H9 (cell line): ENCODE data around the gene DPP10. TPM values are rescaled to one million over a fixed set of nuclear protein-coding genes. Genes with fewer than 3 reads are reported as not detected.

ENCODE experiments used
- DNase-seq: peaks from one replicate; pipeline ENCODE4 v3.0.0-alpha.2; 2017
- H2AFZ ChIP-seq: one replicate; pipeline ENCODE4 v1.6.1; 2013; ENCODE audit warnings: mild to moderate bottlenecking, low read length, control low read depth, moderate library complexity
- H2AK5ac ChIP-seq: 2 replicates; pipeline ENCODE4 v1.6.1; 2013; ENCODE audit warnings: low read length, control low read depth, mixed read lengths; ENCODE audit not compliant: insufficient read length
- H2BK120ac ChIP-seq: one replicate; pipeline ENCODE4 v1.6.1; 2013; ENCODE audit warnings: low read depth, mild to moderate bottlenecking, low read length, control low read depth, inconsistent platforms; ENCODE audit not compliant: poor library complexity, severe bottlenecking
- H2BK12ac ChIP-seq: 2 replicates; pipeline ENCODE4 v1.6.1; 2013; ENCODE audit warnings: low read length, control low read depth, mixed read lengths, low read depth; ENCODE audit not compliant: insufficient read length
- H2BK15ac ChIP-seq: 2 replicates; pipeline ENCODE4 v1.6.1; 2013; ENCODE audit warnings: low read depth, low read length, control low read depth
- H2BK20ac ChIP-seq: one replicate; pipeline ENCODE4 v1.6.1; 2013; ENCODE audit warnings: low read depth, mild to moderate bottlenecking, low read length, control low read depth, inconsistent platforms; ENCODE audit not compliant: poor library complexity, severe bottlenecking
- H2BK5ac ChIP-seq: 2 replicates; pipeline ENCODE4 v1.6.1; 2013; ENCODE audit warnings: low read length, control low read depth, mixed read lengths; ENCODE audit not compliant: insufficient read length
- H3K14ac ChIP-seq: 2 replicates; pipeline ENCODE4 v1.6.1; 2013; ENCODE audit warnings: low read length, control low read depth; ENCODE audit not compliant: insufficient read depth
- H3K18ac ChIP-seq: 2 replicates; pipeline ENCODE4 v1.6.1; 2013; ENCODE audit warnings: low read depth, mild to moderate bottlenecking, mixed read lengths, low read length, control low read depth; ENCODE audit not compliant: insufficient read length
- H3K23ac ChIP-seq: 2 replicates; pipeline ENCODE4 v1.6.1; 2013; ENCODE audit warnings: low read length, control low read depth, mixed read lengths, low read depth; ENCODE audit not compliant: insufficient read length
- H3K23me2 ChIP-seq: 2 replicates; pipeline ENCODE4 v1.6.1; 2013; ENCODE audit warnings: low read depth, mild to moderate bottlenecking, mixed read lengths, low read length, control low read depth; ENCODE audit not compliant: insufficient read length, poor library complexity, severe bottlenecking
- H3K27ac ChIP-seq: 2 replicates; pipeline ENCODE4 v1.5.1; 2013; ENCODE audit warnings: low read length, control low read depth, mixed read lengths, low read depth; ENCODE audit not compliant: insufficient read length
- H3K27me3 ChIP-seq: 2 replicates; pipeline ENCODE4 v1.6.1; 2013; ENCODE audit warnings: low read length, control low read depth, inconsistent platforms; ENCODE audit not compliant: insufficient read depth
- H3K4ac ChIP-seq: 2 replicates; pipeline ENCODE4 v1.6.1; 2013; ENCODE audit warnings: low read depth, mild to moderate bottlenecking, control low read depth, inconsistent platforms, low read length, moderate library complexity
- H3K4me1 ChIP-seq: 2 replicates; pipeline ENCODE4 v1.6.1; 2013; ENCODE audit warnings: low read length, control low read depth, inconsistent platforms; ENCODE audit not compliant: insufficient read depth
- H3K4me2 ChIP-seq: 2 replicates; pipeline ENCODE4 v1.6.1; 2013; ENCODE audit warnings: low read length, control low read depth, mixed read lengths; ENCODE audit not compliant: insufficient read length, insufficient read depth
- H3K56ac ChIP-seq: 2 replicates; pipeline ENCODE4 v1.6.1; 2013; ENCODE audit warnings: low read depth, mild to moderate bottlenecking, mixed read lengths, low read length, control low read depth; ENCODE audit not compliant: insufficient read length
- H3K79me1 ChIP-seq: 2 replicates; pipeline ENCODE4 v1.6.1; 2013; ENCODE audit warnings: low read depth, mild to moderate bottlenecking, moderate library complexity, low read length, control low read depth, inconsistent platforms; ENCODE audit not compliant: insufficient read depth, poor library complexity, severe bottlenecking
- H3K79me2 ChIP-seq: 2 replicates; pipeline ENCODE4 v1.6.1; 2013; ENCODE audit warnings: low read length, control low read depth, inconsistent platforms; ENCODE audit not compliant: insufficient read depth
- H3K9ac ChIP-seq: 2 replicates; pipeline ENCODE4 v1.6.1; 2013; ENCODE audit warnings: low read length, control low read depth, mixed read lengths; ENCODE audit not compliant: insufficient read length; ENCODE audit errors: extremely low read depth
- H3K9me3 ChIP-seq: one replicate; pipeline ENCODE4 v1.6.1; 2013; ENCODE audit warnings: low read depth, low read length, inconsistent platforms; ENCODE audit not compliant: control insufficient read depth
- H3T11ph ChIP-seq: one replicate; pipeline ENCODE4 v1.6.1; 2013; ENCODE audit warnings: mild to moderate bottlenecking, low read length, control low read depth, inconsistent platforms
- H4K20me1 ChIP-seq: one replicate; pipeline ENCODE4 v1.6.1; 2013; ENCODE audit not compliant: control insufficient read depth, insufficient read length, insufficient read depth
- H4K5ac ChIP-seq: 2 replicates; pipeline ENCODE4 v1.6.1; 2013; ENCODE audit warnings: low read depth, mild to moderate bottlenecking, mixed read lengths, low read length, control low read depth; ENCODE audit not compliant: insufficient read length
- H4K8ac ChIP-seq: replicated peaks from 2 replicates; pipeline ENCODE4 v1.6.1; 2013; ENCODE audit warnings: low read length, control low read depth, mixed read lengths, low read depth; ENCODE audit not compliant: insufficient read length
- H4K91ac ChIP-seq: 2 replicates; pipeline ENCODE4 v1.6.1; 2013; ENCODE audit warnings: low read depth, mild to moderate bottlenecking, moderate library complexity, mixed read lengths, low read length, control low read depth; ENCODE audit not compliant: insufficient read length
- H3K27ac Mint-ChIP-seq, 3 experiments: 2 replicates in 2 of 3; 3 replicates in 1 of 3; pipeline ENCODE4 v1.8.0; 2020 to 2021; ENCODE audit warnings: mixed read lengths in 3 of 3, mild to moderate bottlenecking in 1 of 3, moderate library complexity in 1 of 3
- H3K27me3 Mint-ChIP-seq: 2 replicates; pipeline ENCODE4 v1.8.0; 2021; ENCODE audit warnings: low read depth, mild to moderate bottlenecking, moderate library complexity, mixed read lengths
- H3K36me3 Mint-ChIP-seq, 3 experiments: 2 replicates in 2 of 3; 3 replicates in 1 of 3; pipeline ENCODE4 v1.8.0; 2020 to 2021; ENCODE audit warnings: low read depth in 3 of 3, mixed read lengths in 3 of 3; ENCODE audit not compliant: insufficient read depth in 1 of 3
- H3K4me1 Mint-ChIP-seq, 2 experiments: 2 replicates each; pipeline ENCODE4 v1.8.0; 2020; ENCODE audit warnings: mixed read lengths in 2 of 2
- H3K4me3 Mint-ChIP-seq, 2 experiments: 2 replicates in 1 of 2; 3 replicates in 1 of 2; pipeline ENCODE4 v1.8.0; 2020 to 2021; ENCODE audit warnings: mild to moderate bottlenecking in 2 of 2, mixed read lengths in 2 of 2, moderate library complexity in 1 of 2
- H3K9me3 Mint-ChIP-seq, 2 experiments: 2 replicates in 1 of 2; 3 replicates in 1 of 2; pipeline ENCODE4 v1.8.0; 2020; ENCODE audit warnings: mild to moderate bottlenecking in 2 of 2, mixed read lengths in 2 of 2, moderate library complexity in 1 of 2
- WGBS: extraction: QIAGEN DNeasy Blood & Tissue Kit; methylation state at CpG from one replicate; pipeline ENCODE4 v1.1.7; 2013; ENCODE audit warnings: missing lambda C conversion rate, low lambda C conversion rate, mixed read lengths; ENCODE audit not compliant: insufficient read length; ENCODE audit errors: extremely low coverage; 5-methylcytosine and 5-hydroxymethylcytosine counted together
- long read RNA-seq: library from polyadenylated mRNA; unstranded; transcript quantifications from one replicate; pipeline ENCODE4 v2.0.0, GENCODE V29; 2020
- total RNA-seq: library from RNA; stranded (reverse); gene quantifications from 2 replicates; pipeline ENCODE4 v1.2.1, GENCODE V29; 2021
- TF ChIP-seq, protein P1 (sequence below): fragments of 200-600 bp; sonication (generic); conservative IDR thresholded peaks from 3 replicates; pipeline ENCODE4 v1.8.0; 2021; ENCODE audit warnings: antibody characterized with exemption, mild to moderate bottlenecking

Gene DPP10
- 10.9 and 11.3 TPM in 2 replicates for total RNA-seq
- long read RNA-seq, partial matches to known transcripts, result 0 of 6 reads
- long read RNA-seq, other reads (novel, unspliced or antisense), result 4 of 6 reads

DNA sequence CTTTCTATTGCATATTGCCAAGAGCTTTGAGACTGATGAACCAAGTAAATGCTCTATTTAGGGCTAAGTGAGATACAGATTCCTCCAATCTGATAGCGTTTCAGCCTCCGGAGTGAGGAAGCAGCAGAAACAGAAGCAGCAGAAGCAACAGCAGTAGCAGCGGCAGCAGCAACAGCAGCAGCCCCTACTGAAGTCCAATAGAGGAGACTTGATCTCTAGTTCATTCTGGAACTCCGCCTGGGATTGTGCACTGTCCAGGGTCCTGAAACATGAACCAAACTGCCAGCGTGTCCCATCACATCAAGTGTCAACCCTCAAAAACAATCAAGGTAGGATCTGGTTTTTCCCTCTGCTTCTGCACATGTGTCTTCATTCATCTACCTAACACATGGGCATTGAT, at the start of gene DPP10:
TSS of gene DPP10 (plus strand) at position 132 of the 400 bp plus-strand sequence.
- no CpG with 5 or more reads among the region's 5 CpGs for WGBS
- H3K23me2 ChIP-seq, result no peaks in the 10 kb centered on the region
- H2AK5ac ChIP-seq, result no peak within 1 kb of the TSS
- H2BK5ac ChIP-seq, result no peak within 1 kb of the TSS
- H4K8ac ChIP-seq, result no peak within 1 kb of the TSS
- H3K18ac ChIP-seq, result no peak within 1 kb of the TSS
- H3K27me3 ChIP-seq, result no peaks in the 10 kb centered on the region
- Mint-ChIP-seq H3K4me3 (no peak within 1 kb of the TSS), H3K4me1 (peaks cover 9 to 10% of the 10 kb centered on the region in 2 experiments), H3K9me3 (no peaks in the 10 kb centered on the region), H3K36me3 (no peaks in the 10 kb centered on the region), H3K27ac (no peak within 1 kb of the TSS), H3K27me3 (peaks cover 4% of the 10 kb centered on the region)
- no peak within 1 kb of the TSS for H3K56ac ChIP-seq
- no peaks in the 10 kb centered on the region for H3K79me1 ChIP-seq
- no peak within 1 kb of the TSS for H2BK120ac ChIP-seq
- no peaks in the 10 kb centered on the region for H3K4me1 ChIP-seq
- no peak within 1 kb of the TSS for H3K27ac ChIP-seq
- H3K79me2 ChIP-seq, result no peaks in the 10 kb centered on the region
- H4K5ac ChIP-seq, result no peak within 1 kb of the TSS
- peak; percentile 64 for DNase-seq
- H3K9ac ChIP-seq, result no peak within 1 kb of the TSS
- H3K9me3 ChIP-seq, result no peaks in the 10 kb centered on the region
- no peak within 1 kb of the TSS for H3K4me2 ChIP-seq
- H3K4ac ChIP-seq, result no peak within 1 kb of the TSS
- no peaks in the 10 kb centered on the region for H4K20me1 ChIP-seq
- H2BK12ac ChIP-seq, result no peak within 1 kb of the TSS
- H3K23ac ChIP-seq, result no peak within 1 kb of the TSS
- H2AFZ ChIP-seq, result no peak within 1 kb of the TSS
- H4K91ac ChIP-seq, result no peak within 1 kb of the TSS
- H2BK20ac ChIP-seq, result no peak within 1 kb of the TSS
- TF ChIP-seq, protein P1, sequence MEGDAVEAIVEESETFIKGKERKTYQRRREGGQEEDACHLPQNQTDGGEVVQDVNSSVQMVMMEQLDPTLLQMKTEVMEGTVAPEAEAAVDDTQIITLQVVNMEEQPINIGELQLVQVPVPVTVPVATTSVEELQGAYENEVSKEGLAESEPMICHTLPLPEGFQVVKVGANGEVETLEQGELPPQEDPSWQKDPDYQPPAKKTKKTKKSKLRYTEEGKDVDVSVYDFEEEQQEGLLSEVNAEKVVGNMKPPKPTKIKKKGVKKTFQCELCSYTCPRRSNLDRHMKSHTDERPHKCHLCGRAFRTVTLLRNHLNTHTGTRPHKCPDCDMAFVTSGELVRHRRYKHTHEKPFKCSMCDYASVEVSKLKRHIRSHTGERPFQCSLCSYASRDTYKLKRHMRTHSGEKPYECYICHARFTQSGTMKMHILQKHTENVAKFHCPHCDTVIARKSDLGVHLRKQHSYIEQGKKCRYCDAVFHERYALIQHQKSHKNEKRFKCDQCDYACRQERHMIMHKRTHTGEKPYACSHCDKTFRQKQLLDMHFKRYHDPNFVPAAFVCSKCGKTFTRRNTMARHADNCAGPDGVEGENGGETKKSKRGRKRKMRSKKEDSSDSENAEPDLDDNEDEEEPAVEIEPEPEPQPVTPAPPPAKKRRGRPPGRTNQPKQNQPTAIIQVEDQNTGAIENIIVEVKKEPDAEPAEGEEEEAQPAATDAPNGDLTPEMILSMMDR, result no peak
- H2BK15ac ChIP-seq, result no peak within 1 kb of the TSS
- H3K14ac ChIP-seq, result no peak within 1 kb of the TSS
- no peak within 1 kb of the TSS for H3T11ph ChIP-seq
